K562 (cell line): ENCODE data around the gene RPL28. TPM values are rescaled to one million over a fixed set of nuclear protein-coding genes. Genes with fewer than 3 reads are reported as not detected.

Experiments
- ARID4B ChIP-seq: sonication (generic); formaldehyde crosslinking; IDR thresholded peaks from 2 replicates; pipeline ENCODE4 v1.8.0; 2022; ENCODE audit warnings: mild to moderate bottlenecking, missing genetic modification reagents
- ELF2 ChIP-seq: fragments of 250-450 bp; sonication (Bioruptor Pico); IDR thresholded peaks from 2 replicates; pipeline ENCODE4 v1.5.0; 2021; ENCODE audit warnings: mild to moderate bottlenecking
- KAT7 ChIP-seq: sonication (generic); formaldehyde crosslinking; IDR thresholded peaks from 2 replicates; pipeline ENCODE4 v1.8.0; 2022; ENCODE audit warnings: missing genetic modification reagents, mild to moderate bottlenecking, borderline replicate concordance
- L3MBTL2 ChIP-seq: fragments of 450-650 bp; IDR thresholded peaks from 2 replicates; pipeline ENCODE4 v1.6.1; 2016; ENCODE audit warnings: mild to moderate bottlenecking, moderate library complexity
- MAX ChIP-seq: sonication (generic); formaldehyde crosslinking; IDR thresholded peaks from 2 replicates; pipeline ENCODE4 v1.9.0; 2022; ENCODE audit warnings: mild to moderate bottlenecking, missing genetic modification reagents
- MEF2A ChIP-seq: IDR thresholded peaks from 2 replicates; pipeline ENCODE4 v1.6.1; 2011; ENCODE audit warnings: low read depth, mild to moderate bottlenecking, low read length, moderate library complexity; ENCODE audit not compliant: control insufficient read depth
- NR3C1 ChIP-seq: sonication (generic); formaldehyde crosslinking; IDR thresholded peaks from 2 replicates; pipeline ENCODE4 v1.8.1; 2022; ENCODE audit warnings: missing genetic modification reagents
- PRDM10 ChIP-seq: fragments of 450-650 bp; IDR thresholded peaks from 2 replicates; pipeline ENCODE4 v1.6.1; 2018; ENCODE audit not compliant: partially characterized antibody
- RBM22 ChIP-seq: fragments of 200-400 bp; formaldehyde crosslinking; IDR thresholded peaks from 2 replicates; pipeline ENCODE4 v1.6.1; 2018; ENCODE audit warnings: low read length, low read depth; ENCODE audit not compliant: poor library complexity, severe bottlenecking
- SMAD1 ChIP-seq: fragments of 150-350 bp; IDR thresholded peaks from 2 replicates; pipeline ENCODE4 v1.6.1; 2014; ENCODE audit warnings: low read length, low read depth; ENCODE audit not compliant: partially characterized antibody
- TEAD2 ChIP-seq: fragments of 450-650 bp; IDR thresholded peaks from 2 replicates; pipeline ENCODE4 v1.6.1; 2016; ENCODE audit warnings: missing genetic modification characterization, control low read depth, missing compliant biosample characterization
- TRIM28 ChIP-seq: fragments of 450-650 bp; IDR thresholded peaks from 2 replicates; pipeline ENCODE4 v1.6.1; 2017
- ZNF518B ChIP-seq: fragments of 250-450 bp; sonication (Bioruptor Pico); IDR thresholded peaks from 2 replicates; pipeline ENCODE4 v1.5.0; 2021; ENCODE audit warnings: mild to moderate bottlenecking, moderate library complexity
- ZNF589 ChIP-seq: fragments of 200-800 bp; sonication (Bioruptor generic); IDR thresholded peaks from 2 replicates; pipeline ENCODE4 v1.6.1; 2016; ENCODE audit warnings: low read depth, missing genetic modification characterization, missing compliant biosample characterization
- ZNF707 ChIP-seq: fragments of 250-450 bp; sonication (Bioruptor Pico); conservative IDR thresholded peaks from 2 replicates; pipeline ENCODE4 v1.8.0; 2022; ENCODE audit warnings: inconsistent platforms, mild to moderate bottlenecking, moderate library complexity
- ZNF717 ChIP-seq: fragments of 250-450 bp; sonication (Bioruptor Pico); IDR thresholded peaks from 2 replicates; pipeline ENCODE4 v1.5.0; 2021
- polyA plus RNA-seq, 8 experiments: library from polyadenylated mRNA; depleted of rRNA in 4 of 8; stranded (reverse) in 5 of 8; unstranded in 3 of 8; fragments of >200 nt; fragmentation: Nextera tagmentation in 2 of 8; fragmentation: Illumina TruSeq in 1 of 8; extraction: Ambion mirVana in 2 of 8; extraction: Trizol in 1 of 8; gene quantifications; 2 replicates each; pipeline versions ENCODE4 v1.2.1 to v1.2.3, GENCODE V29; 2011 to 2014; ENCODE audit warnings: inconsistent platforms in 1 of 8, missing spikeins in 1 of 8
- total RNA-seq, 7 experiments: library from RNA; depleted of rRNA in 6 of 7; stranded (reverse); fragments of >200 nt in 6 of 7; fragmentation: Illumina TruSeq in 2 of 7; extraction: Trizol in 2 of 7; gene quantifications; 2 replicates each; pipeline versions ENCODE4 v1.2.1 to v1.2.3, GENCODE V29; 2011 to 2021; ENCODE audit warnings: low replicate concordance in 1 of 7

Gene RPL28
- total and polyA plus RNA-seq, 9 of the 15 experiments (the other 6 are each of a cell fraction or from before 2014, with no cell fraction given), result 124 to 3,106 (median 622) TPM

- TF ChIP-seq ARID4B (CRISPR knock-in tag), result 0 out of 2 replicates have a peak, but pooled peaks have one; percentile 24
- TF ChIP-seq TRIM28, result no peak
- no peak for TF ChIP-seq ZNF717 (CRISPR knock-in tag)
- no peak for TF ChIP-seq RBM22
- no peak for TF ChIP-seq TEAD2 (tag)
- TF ChIP-seq NR3C1 (CRISPR knock-in tag), result no peak
- TF ChIP-seq L3MBTL2, result no peak
- peak; percentile 89; the same call in 1 of the 2 replicates for TF ChIP-seq KAT7 (CRISPR knock-in tag)
- TF ChIP-seq ELF2 (CRISPR knock-in tag), result no peak
- no peak for TF ChIP-seq ZNF707 (CRISPR knock-in tag)
- no peak for TF ChIP-seq MEF2A
- TF ChIP-seq ZNF589 (CRISPR knock-in tag), result peak; percentile 59; the same call in 1 of the 2 replicates
- TF ChIP-seq MAX (CRISPR knock-in tag), result peak; percentile 58
- TF ChIP-seq ZNF518B (CRISPR knock-in tag), result no peak
- no peak for TF ChIP-seq PRDM10
- TF ChIP-seq SMAD1, result no peak
Observed at GRCh38 chr19:55384131-55384919, 1.4 kb upstream of the RPL28 start, which contains the start of gene TMEM238 (continued).
